K562 (cell line): ENCODE data around the gene AFM. TPM values are rescaled to one million over a fixed set of nuclear protein-coding genes. Genes with fewer than 3 reads are reported as not detected.

Source experiments
- ATF1 ChIP-seq, 2 experiments: fragments of 450-650 bp in 1 of 2; IDR thresholded peaks; 2 replicates each; pipeline ENCODE4 v1.6.1; 2016; ENCODE audit warnings: missing compliant biosample characterization in 1 of 2, missing genetic modification characterization in 1 of 2
- HOXB6 ChIP-seq: fragments of 250-450 bp; sonication (Bioruptor Pico); IDR thresholded peaks from 2 replicates; pipeline ENCODE4 v1.5.1; 2022; ENCODE audit warnings: mild to moderate bottlenecking, borderline replicate concordance
- KAT7 ChIP-seq: sonication (generic); formaldehyde crosslinking; IDR thresholded peaks from 2 replicates; pipeline ENCODE4 v1.8.0; 2022; ENCODE audit warnings: missing genetic modification reagents, mild to moderate bottlenecking, borderline replicate concordance
- MEF2A ChIP-seq: IDR thresholded peaks from 2 replicates; pipeline ENCODE4 v1.6.1; 2011; ENCODE audit warnings: low read depth, mild to moderate bottlenecking, low read length, moderate library complexity; ENCODE audit not compliant: control insufficient read depth
- SIN3A ChIP-seq, 2 experiments: fragments of 150-350 bp in 1 of 2; IDR thresholded peaks; 2 replicates each; pipeline ENCODE4 v1.6.1; 2011 to 2016; ENCODE audit warnings: borderline replicate concordance in 2 of 2, low read depth in 2 of 2, low read length in 2 of 2, mild to moderate bottlenecking in 2 of 2, moderate library complexity in 2 of 2; ENCODE audit not compliant: control insufficient read depth in 1 of 2
- SMAD4 ChIP-seq: fragments of 250-450 bp; sonication (Bioruptor Pico); conservative IDR thresholded peaks from 2 replicates; pipeline ENCODE4 v1.8.0; 2021; ENCODE audit warnings: inconsistent platforms, mild to moderate bottlenecking, moderate library complexity
- ZNF655 ChIP-seq: fragments of 250-450 bp; sonication (Bioruptor Pico); IDR thresholded peaks from 2 replicates; pipeline ENCODE4 v1.5.0; 2021
- polyA plus RNA-seq, 8 experiments: library from polyadenylated mRNA; depleted of rRNA in 4 of 8; stranded (reverse) in 5 of 8; unstranded in 3 of 8; fragments of >200 nt; fragmentation: Nextera tagmentation in 2 of 8; fragmentation: Illumina TruSeq in 1 of 8; extraction: Ambion mirVana in 2 of 8; extraction: Trizol in 1 of 8; gene quantifications; 2 replicates each; pipeline versions ENCODE4 v1.2.1 to v1.2.3, GENCODE V29; 2011 to 2014; ENCODE audit warnings: inconsistent platforms in 1 of 8, missing spikeins in 1 of 8
- total RNA-seq, 7 experiments: library from RNA; depleted of rRNA in 6 of 7; stranded (reverse); fragments of >200 nt in 6 of 7; fragmentation: Illumina TruSeq in 2 of 7; extraction: Trizol in 2 of 7; gene quantifications; 2 replicates each; pipeline versions ENCODE4 v1.2.1 to v1.2.3, GENCODE V29; 2011 to 2021; ENCODE audit warnings: low replicate concordance in 1 of 7
- TF ChIP-seq, protein P1 (sequence below): fragments of 250-450 bp; sonication (Bioruptor Pico); IDR thresholded peaks from 2 replicates; pipeline ENCODE4 v1.5.0; 2021; ENCODE audit warnings: mild to moderate bottlenecking, borderline replicate concordance
- TF ChIP-seq, protein P2 (sequence below), 2 experiments: IDR thresholded peaks; 2 replicates each; pipeline ENCODE4 v1.6.1; 2012; ENCODE audit warnings: improper control_type of control experiment in 2 of 2, low read depth in 2 of 2, low read length in 2 of 2, borderline replicate concordance in 1 of 2
- TF ChIP-seq, protein P3 (sequence below), 2 experiments: fragments of 450-650 bp; formaldehyde crosslinking in 1 of 2; IDR thresholded peaks; 2 replicates each; pipeline versions ENCODE4 v1.4.0 to v1.6.1; 2014 to 2020; ENCODE audit warnings: mild to moderate bottlenecking in 2 of 2, borderline replicate concordance in 1 of 2, low read depth in 1 of 2

The AFM gene
- total and polyA plus RNA-seq, 9 of the 15 experiments (the other 6 are each of a cell fraction or from before 2014, with no cell fraction given): 0.07 to 0.15 (median 0.12) TPM; not detected in 5

DNA sequence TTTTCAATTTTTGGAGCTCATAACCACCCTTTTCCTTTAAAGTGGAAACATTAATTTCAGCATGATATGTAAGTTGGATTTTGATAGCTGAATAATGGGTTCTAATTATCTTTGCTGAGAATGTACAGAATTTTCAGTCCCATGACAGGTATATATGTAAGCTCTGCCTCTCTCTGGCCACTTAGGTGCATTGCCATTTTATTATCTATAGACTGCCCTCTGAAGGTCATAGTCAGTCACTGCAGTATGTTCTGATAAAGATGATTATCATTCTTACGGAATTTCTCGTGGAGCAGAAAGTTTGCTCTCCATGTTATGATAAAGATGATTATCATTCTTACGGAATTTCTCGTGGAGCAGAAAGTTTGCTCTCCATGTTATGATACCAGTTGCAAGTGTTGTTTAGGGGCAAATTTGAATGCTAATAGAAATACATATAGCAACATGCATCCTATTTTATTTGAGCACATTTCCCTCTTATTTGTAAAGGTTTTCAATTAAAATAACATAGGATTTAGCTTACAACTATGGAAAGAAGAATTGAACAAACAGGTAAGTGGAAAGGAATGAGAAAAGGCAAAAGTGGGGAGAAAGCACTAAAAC is 35.1 kb upstream of the AFM start (continued):
- TF ChIP-seq KAT7: no peak
- no peak for TF ChIP-seq SMAD4 (CRISPR knock-in tag)
- no peak for TF ChIP-seq SIN3A (IDR thresholded peaks at IDR 0.05; ENCODE audit: borderline replicate concordance in 2 of 2, control insufficient read depth in 1 of 2, low read depth in 2 of 2, low read length in 2 of 2)
- TF ChIP-seq, protein P1, sequence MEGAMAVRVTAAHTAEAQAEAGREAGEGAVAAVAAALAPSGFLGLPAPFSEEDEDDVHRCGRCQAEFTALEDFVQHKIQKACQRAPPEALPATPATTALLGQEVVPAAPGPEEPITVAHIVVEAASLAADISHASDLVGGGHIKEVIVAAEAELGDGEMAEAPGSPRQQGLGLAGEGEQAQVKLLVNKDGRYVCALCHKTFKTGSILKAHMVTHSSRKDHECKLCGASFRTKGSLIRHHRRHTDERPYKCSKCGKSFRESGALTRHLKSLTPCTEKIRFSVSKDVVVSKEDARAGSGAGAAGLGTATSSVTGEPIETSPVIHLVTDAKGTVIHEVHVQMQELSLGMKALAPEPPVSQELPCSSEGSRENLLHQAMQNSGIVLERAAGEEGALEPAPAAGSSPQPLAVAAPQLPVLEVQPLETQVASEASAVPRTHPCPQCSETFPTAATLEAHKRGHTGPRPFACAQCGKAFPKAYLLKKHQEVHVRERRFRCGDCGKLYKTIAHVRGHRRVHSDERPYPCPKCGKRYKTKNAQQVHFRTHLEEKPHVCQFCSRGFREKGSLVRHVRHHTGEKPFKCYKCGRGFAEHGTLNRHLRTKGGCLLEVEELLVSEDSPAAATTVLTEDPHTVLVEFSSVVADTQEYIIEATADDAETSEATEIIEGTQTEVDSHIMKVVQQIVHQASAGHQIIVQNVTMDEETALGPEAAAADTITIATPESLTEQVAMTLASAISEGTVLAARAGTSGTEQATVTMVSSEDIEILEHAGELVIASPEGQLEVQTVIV (CRISPR knock-in tag): no peak
- TF ChIP-seq ATF1 (CRISPR knock-in tag; IDR thresholded peaks at IDR 0.05): no peak
- 0 out of 2 replicates have a peak, but pooled peaks have one; percentile 21 for TF ChIP-seq ATF1 (tag; IDR thresholded peaks at IDR 0.05)
- no peak for TF ChIP-seq MEF2A
- TF ChIP-seq ZNF655: no peak
- TF ChIP-seq, protein P2, sequence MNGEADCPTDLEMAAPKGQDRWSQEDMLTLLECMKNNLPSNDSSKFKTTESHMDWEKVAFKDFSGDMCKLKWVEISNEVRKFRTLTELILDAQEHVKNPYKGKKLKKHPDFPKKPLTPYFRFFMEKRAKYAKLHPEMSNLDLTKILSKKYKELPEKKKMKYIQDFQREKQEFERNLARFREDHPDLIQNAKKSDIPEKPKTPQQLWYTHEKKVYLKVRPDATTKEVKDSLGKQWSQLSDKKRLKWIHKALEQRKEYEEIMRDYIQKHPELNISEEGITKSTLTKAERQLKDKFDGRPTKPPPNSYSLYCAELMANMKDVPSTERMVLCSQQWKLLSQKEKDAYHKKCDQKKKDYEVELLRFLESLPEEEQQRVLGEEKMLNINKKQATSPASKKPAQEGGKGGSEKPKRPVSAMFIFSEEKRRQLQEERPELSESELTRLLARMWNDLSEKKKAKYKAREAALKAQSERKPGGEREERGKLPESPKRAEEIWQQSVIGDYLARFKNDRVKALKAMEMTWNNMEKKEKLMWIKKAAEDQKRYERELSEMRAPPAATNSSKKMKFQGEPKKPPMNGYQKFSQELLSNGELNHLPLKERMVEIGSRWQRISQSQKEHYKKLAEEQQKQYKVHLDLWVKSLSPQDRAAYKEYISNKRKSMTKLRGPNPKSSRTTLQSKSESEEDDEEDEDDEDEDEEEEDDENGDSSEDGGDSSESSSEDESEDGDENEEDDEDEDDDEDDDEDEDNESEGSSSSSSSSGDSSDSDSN (IDR thresholded peaks at IDR 0.05; ENCODE audit: borderline replicate concordance in 1 of 2, low read depth in 2 of 2, low read length in 2 of 2): no peak
- TF ChIP-seq, protein P3, sequence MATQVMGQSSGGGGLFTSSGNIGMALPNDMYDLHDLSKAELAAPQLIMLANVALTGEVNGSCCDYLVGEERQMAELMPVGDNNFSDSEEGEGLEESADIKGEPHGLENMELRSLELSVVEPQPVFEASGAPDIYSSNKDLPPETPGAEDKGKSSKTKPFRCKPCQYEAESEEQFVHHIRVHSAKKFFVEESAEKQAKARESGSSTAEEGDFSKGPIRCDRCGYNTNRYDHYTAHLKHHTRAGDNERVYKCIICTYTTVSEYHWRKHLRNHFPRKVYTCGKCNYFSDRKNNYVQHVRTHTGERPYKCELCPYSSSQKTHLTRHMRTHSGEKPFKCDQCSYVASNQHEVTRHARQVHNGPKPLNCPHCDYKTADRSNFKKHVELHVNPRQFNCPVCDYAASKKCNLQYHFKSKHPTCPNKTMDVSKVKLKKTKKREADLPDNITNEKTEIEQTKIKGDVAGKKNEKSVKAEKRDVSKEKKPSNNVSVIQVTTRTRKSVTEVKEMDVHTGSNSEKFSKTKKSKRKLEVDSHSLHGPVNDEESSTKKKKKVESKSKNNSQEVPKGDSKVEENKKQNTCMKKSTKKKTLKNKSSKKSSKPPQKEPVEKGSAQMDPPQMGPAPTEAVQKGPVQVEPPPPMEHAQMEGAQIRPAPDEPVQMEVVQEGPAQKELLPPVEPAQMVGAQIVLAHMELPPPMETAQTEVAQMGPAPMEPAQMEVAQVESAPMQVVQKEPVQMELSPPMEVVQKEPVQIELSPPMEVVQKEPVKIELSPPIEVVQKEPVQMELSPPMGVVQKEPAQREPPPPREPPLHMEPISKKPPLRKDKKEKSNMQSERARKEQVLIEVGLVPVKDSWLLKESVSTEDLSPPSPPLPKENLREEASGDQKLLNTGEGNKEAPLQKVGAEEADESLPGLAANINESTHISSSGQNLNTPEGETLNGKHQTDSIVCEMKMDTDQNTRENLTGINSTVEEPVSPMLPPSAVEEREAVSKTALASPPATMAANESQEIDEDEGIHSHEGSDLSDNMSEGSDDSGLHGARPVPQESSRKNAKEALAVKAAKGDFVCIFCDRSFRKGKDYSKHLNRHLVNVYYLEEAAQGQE (IDR thresholded peaks at IDR 0.05; ENCODE audit: borderline replicate concordance): peak; percentile 86
- TF ChIP-seq, protein P3 (CRISPR knock-in tag; IDR thresholded peaks at IDR 0.05; ENCODE audit: low read depth): no peak
- TF ChIP-seq HOXB6 (CRISPR knock-in tag): no peak
